GM21723 (cell line): ENCODE measurements around the gene TBX21.

Experiments used
- ATAC-seq: cut with Tn5 transposase; IDR thresholded peaks from one replicate; pipeline ENCODE4 v1.9.1; 2021; ENCODE audit warnings: mild to moderate bottlenecking, moderate library complexity; ENCODE audit not compliant: unreplicated experiment

TBX21 gene

DNA sequence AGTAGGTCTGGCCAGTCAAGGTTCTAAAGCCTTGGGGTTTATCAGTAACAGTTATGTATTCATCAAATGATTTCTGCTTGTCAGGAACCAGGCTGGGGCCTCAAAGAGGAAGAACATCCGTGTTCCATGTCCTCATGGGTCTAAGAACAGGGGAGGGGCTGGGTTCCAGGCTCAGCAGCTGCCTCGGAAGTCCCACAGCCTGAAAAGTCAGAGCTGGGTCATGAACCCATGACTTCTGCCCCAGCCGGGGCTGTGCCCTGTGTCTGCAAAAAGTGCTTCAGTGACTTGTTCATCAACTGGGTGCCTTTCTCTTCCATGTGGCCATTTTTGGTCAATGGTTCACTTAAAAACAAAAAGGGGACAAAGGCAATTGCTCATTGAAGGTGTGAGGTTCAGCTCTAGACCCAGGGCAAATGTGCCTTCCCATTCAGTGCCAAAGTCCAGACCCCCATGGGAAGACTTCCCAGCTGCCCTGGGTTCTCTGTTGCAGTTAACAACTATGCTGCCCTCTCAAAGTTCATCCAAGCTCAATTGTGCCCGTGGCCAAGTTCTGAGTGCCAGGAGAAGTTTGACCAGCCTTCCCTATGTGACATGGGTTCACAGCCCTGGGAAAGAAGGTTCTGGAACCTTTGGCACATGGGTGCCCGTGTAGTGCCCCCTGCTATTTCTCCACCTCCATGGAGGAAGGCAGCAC is 20.6 kb upstream of the TBX21 start:
- no peak for ATAC-seq

DNA sequence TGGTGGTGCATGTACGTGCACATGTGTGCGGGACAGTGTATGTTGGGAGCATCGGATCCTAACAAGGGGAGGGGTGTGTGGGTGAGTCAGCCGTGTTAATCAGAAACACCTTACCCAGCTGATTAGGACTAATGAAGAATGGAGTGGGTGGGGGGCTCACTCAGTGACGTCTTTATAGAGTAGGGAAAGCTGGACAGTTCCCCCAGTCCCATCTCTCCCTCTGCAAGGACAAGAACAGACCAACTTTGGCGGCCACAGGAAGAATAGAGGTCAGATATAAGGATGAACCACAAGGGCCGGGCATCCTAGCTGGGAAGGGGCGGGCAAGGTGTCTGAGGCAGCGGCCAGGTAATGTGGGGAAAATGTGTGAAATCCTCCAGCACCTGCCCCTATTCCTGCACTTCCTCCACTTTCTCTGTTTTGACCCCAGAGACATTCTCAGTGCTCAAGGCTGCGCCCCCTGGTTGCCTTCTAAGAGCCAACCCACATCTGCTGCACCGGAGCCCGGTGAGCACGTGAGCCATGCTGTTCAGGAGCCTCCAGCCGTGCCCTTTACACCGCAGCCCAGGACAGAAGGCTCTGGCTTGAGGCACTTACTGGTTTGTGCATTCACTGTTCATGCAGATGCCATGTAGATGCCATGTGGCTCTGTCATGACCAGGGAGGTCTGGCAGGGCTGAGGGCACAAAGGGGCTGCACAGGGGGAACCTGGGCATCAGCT is 18.9 kb upstream of the TBX21 start:
- no peak for ATAC-seq

DNA sequence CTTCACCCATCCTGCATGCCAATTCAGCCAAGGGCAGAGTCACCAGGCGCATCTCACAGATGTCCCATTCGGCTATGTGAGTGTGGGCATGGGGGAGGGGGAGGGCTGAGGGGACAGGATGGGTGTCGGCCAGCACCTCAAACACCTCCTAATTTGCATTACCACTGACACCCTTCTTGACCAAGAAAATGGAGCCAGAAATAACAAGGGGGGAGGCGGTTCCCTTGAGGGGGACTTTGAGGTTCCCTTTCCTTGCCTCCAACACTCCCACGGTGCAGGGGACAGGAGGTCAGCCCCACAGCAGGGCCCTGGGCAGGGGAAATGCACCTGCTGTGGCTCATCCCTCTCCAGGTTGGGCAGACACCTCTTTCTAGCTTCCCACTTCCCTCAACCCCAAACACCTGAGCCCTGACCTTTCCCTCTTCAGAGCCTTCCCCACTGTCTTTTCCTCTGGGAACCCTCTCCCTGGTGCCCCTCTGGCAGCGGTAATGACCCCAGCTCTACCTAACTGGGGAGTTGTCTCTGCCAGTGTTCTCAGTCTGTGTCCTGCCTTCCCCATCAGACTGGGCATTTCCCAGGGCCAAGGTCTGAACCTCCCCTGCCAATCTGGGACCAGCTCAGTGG is 18.2 kb upstream of the TBX21 start:
- ATAC-seq = no peak

DNA sequence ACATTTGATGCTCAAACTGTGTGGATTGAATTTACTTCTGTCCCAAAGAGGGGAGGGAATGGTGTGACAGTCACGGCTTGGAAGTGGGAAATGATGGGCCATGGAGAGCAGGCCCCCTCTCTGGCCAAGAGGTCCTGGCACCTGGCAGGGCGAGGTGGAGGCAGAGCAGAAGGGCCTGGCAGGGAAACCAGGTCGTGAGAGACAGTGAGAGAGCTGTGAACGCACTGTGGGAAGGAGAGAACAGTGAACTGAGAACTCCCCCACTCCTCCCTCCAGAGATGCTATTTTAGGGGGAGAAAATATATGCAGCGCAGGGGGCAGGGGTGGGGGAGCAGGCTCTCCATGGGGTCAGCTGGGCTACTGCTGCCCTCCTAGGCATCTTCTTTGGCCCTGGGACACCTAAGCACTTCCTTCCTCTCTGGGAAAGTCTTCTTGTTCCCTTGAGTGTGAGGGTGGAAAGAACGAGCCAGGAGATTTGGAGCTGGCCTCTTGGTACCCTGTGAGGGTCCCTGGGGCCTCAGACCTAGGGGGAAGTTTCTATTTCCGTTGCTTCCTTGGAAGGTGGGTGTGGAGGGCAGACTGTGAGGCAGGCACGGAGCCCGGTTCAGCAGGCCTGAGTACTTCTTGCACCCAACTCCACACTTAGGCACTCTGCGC is 17.2 kb upstream of the TBX21 start:
- no peak for ATAC-seq

DNA sequence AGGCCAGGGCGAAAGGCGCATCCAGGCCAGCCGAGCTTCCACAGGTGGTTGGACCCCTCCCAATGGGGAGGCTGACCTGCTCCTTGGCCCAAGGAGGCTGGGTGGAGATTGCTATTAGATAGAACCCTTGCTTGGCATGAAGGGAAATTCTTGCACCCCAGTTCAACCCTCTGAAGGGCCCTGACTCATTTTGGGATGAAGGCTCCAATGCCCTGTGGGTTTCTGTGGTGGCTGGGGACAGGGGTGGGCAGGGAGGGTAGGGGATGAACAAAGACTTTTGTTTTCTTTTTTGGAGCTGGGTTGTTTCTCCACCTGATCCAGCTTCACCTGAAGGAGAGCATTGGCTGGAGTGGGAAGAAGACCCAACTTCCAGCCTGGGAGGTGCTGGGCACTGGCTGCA is 16.7 kb upstream of the TBX21 start:
- no peak for ATAC-seq

DNA sequence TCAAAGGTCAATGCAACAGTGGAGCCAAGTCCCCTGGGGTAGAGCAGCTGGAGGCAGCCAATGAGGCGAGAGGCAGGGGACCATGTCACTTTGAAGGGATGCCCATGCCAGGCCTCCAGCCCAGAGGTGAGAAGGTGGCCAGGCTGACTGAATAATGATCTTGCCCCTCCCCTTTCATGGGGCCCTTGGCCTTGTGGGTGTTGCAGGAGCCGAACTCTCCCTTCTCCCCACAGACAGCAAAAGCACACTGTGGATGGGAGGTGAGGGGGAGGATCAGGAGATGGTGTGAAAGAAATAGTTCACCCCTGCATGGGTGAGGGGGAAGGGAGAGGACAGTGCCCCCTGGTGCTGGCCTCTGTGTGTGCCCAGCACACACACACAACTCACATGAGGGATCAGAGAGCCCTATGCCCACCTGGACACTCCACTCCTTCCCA is 15.8 kb upstream of the TBX21 start:
- no peak for ATAC-seq

DNA sequence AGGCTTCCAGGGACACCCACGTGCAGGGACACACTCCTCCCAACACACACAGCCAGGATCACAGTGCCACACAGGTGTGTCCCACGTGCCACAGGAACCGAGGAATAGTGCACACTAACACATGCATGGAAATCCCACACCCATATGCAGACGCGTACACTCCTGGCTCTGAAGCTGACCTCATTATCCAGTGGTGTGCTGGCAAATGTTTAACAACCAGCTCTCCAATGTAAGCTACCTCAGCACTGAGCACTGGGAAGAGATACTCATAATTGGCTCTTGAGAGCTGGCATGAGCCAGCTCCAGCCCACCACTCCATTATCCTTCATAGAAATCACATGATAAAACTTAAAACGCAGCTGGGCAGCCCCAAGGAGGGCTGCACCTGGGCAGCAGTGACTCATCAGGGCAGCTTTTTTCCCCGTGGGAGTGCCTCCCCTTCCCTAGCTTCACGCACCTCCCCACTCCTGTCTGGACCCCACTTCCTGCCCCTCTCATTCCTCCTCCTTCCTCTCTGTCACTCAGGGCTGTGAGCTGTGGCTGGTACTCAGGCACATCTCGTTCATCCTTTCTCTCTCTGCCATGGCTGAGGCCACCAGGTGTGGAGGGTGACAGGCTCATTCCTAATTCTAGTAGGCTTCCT is 14.9 kb upstream of the TBX21 start:
- no peak for ATAC-seq

DNA sequence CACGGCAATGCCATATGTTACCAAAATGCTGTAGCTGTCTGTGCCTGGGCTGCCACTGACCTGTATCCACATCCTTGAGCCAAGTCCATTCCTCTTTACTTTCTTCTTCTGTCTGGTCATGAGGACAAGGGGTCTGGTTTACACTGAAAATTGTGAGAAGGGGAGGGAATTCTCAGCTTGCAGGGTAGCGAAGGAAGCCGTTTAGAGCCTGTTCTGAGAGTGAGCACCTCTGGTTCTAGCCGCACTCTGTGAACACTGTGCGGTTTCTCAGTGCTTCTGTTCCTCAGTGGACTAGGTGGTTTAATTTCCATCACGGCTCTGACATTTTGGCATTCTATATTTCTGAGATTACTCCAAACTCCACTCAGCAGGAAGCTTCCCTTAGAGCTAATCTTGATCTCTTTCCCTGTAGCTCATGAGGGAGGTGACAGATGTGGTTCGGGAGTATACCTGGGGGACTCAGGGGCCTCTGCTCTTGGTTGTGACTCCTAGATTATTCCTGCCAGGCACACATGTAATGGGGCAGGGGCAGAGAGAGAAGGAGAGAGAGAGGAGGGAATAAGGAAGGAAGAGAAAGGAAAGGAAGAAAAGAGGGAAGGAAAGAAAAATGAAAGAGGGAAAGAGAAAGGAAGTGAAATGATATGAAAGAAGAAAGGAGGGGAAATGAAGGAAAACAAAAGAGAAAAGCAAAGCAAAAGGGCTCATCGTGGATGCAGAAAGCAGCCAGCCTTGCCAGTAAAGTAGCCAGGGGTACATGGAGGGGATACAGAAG is 14.2 kb upstream of the TBX21 start:
- no peak for ATAC-seq

DNA sequence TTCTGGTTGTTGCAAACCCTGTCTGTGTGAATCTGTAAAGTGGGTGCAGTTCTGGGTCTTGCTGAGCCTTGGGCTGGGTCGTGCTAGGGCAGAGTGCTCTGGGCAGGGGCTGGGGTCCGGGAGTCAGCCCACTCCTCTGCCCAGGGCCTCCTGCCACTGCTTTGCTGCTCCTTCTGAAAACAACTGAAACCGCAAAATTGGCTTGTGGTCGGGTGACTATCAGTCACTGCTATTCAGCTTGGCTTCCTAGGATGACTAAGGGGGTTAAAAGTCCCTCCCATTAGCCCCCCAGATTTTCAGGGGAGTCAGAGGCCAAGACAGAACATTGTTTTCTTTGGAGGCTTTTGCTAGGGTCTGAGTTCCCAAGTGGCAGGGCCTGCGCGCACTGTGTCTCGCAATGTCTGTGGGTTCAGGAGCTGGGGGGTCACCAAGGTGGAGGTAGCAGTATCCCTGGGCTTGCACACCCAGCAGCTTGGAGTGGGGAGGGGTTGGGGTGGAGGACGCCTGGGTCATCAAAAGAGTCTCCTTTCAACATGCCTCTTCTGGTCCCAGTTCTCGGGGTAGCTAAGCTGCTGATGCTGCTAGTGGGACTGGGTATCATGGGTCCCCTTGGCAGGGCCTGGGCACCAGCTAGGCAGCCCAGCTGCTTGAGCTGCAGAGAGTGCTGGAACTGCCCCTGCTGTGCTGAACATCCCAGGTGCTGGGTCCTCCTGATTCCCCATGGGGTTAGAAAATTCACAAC is 13.5 kb upstream of the TBX21 start:
- no peak for ATAC-seq

DNA sequence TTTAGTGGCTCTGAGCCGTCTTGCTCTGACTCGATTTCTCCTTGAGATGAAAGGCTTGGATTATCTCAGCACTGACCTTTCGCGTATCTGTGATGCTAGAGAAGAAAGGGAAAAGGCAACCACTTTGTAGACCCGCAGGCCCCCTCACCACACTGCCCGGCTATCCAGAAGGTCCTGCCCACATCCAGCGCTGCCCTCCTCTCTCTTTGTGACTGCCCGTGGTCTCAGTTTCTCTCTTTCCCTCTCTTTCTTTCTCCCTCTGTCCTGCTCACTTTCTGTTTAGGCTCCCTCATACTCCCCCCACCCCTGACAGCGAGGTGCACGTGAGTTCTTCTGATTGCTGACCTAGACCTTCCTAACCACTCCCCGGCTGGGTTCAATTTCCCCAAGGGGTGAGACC is 12.8 kb upstream of the TBX21 start:
- ATAC-seq = no peak

DNA sequence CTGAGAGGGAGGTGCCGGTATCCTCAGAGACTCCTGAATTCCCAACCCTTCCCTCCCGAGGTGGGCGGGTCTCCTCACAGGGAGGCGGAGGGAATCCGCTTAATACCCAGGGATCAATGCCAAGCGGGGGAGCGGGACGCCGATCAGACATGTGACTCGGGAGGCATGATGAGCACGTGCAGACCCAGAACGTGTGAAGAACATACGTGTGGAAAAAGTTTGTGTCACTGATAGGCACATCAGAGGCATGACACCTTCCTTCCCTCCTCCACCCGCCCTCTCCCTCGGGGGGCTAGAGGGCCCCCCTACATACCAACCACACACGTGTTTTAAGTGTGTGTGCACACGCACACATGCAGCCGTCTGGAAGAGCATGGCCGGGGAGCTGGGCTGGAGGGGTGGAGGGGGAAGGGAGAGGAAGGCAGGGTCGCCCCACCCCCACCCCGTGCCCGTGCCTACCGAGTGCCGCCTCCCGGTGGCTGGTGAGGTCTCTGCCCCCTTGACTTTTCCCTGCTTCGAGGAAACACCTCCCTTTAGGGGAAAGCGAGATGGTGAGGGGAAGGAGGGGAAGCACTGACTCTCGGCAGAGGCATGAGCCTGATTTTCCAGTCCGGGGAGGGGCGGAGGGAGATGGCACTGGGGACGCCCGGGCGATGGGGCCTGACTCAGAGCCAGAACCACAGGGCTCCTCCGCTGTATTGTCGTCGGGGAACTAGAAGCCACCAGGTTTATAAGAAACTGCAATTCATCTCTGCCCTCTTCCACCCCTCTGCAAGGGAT is 12.1 kb upstream of the TBX21 start:
- ATAC-seq = no peak

DNA sequence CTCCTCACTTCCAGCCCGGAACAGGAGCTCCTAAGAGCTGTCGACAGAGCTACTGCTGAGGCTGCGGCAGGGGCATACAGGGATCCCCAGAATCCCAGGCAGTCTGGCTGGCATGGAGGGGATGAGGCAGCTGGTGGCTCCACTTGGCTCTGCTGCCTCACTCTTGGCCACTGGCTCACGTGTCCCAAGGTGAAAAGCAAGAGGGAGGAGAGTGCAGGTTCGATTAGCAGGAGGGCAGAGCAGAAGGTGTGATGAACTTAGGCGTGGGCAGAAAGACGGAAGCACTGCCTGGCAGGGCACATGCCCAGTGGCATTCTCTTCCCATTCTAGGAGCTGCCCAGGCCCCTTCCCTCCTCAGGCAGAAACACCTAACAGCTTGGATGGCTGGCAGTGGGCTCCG is 11.3 kb upstream of the TBX21 start:
- no peak for ATAC-seq

DNA sequence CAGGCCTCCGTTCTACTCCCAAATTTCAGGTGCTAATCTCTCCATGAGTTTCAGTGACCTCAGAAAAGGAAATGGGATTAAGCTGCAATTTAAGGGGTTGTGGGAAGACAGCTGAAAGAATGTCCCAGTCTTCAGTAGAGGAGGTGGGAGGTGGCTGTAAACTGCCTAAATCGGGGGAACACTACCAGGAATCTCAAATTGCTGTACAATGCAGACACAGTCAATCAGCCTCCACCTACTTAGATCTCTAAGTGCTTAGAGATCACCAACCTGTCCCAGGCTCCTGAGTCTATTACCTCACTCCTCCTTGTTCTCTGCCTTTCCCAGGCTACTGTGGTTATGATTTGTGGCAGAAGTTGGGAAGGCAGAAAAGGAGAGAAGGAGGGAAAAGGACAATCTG is 8.3 kb upstream of the TBX21 start:
- no peak for ATAC-seq

DNA sequence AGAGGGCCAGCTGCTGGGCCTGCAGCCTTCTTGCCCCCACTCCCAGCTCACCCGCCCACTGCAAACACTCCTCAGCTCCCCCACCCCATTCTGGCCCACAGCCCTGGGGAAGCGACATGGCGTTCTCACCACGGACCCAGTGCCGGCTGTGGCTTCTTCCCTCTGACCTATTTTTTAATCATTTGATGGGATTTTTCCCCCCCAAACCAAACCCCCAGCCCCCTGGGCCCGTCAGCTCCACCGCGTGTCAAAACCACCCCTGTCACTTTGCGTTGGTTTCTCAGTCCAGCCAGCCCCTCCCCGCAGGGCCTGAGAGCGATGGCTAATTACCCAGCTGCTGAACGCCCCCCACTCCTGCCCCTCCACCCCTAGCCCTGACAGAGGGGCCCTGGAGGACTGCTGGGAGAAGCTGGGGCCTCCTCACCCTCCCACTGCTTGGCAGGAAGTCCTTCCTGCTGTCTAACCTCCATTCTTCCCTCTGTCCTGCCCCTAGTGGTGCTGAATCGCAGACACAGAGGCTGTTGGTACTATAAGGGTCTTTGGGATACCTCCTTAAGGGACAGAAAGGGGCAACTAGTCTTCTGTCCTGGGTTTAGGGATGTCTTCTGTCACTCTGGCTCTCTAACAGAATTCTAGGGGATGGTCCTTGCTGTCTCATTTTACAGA is 7.5 kb upstream of the TBX21 start:
- no peak for ATAC-seq

DNA sequence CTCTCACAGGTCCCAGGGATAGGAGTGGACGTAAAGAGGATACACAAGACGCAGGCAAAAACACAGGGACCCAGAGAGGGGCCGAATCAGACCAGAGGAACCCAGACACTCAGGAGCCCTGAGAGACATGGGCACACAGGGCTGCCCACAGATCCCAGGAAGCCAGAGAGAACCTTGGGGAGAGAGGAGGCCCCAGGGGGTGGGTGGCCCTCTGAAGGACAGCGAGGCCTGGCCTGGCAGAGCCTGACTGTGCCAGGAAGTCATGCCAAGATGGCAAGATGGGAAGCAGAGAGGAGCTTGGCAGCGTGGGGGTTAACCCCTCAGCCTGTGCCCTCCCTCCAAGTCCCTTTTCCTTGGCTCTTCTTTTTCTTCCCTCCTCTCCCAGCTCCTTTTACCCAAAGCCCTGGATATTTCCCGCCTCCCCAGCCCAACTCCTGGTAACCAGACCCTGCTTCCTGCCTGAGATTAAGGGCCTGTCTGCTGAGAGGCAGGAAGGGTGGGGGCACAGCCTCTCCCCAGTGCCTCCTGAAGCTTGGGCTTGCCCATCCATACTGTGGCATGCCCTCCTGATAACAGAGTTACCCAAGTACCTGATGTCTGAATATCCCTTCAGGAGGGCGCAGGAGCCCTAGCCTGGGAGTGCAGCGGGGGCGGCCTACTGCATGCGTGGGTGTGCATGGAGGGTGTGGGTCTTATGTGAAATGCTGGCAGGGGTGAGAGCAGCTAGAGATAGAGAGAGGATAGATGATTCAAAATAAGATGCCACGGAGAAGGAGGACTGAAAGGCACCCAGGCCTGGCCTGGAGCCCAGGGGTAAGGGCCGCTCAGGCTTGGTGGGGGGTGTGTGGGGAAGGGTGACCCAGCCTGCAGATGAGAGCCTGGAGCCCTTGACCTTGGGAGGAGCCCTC is 6.0 kb upstream of the TBX21 start:
- no peak for ATAC-seq

DNA sequence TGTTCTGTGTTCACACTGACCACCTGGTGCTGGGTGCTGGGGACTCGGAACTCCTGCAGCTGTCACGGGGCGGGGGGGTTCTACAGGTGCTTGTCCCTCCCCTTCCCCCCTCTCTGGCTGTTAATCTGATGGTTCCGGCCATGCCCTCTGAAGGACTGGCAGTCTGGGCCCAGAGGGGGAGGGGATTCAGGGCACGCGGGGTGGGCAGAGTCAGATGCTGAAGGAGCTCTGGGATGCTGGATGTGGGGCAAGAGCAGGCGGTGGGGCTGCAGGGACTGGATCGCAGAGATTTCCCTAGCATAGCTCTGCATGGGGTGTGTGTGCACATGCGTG is 5.4 kb upstream of the TBX21 start:
- ATAC-seq = no peak

DNA sequence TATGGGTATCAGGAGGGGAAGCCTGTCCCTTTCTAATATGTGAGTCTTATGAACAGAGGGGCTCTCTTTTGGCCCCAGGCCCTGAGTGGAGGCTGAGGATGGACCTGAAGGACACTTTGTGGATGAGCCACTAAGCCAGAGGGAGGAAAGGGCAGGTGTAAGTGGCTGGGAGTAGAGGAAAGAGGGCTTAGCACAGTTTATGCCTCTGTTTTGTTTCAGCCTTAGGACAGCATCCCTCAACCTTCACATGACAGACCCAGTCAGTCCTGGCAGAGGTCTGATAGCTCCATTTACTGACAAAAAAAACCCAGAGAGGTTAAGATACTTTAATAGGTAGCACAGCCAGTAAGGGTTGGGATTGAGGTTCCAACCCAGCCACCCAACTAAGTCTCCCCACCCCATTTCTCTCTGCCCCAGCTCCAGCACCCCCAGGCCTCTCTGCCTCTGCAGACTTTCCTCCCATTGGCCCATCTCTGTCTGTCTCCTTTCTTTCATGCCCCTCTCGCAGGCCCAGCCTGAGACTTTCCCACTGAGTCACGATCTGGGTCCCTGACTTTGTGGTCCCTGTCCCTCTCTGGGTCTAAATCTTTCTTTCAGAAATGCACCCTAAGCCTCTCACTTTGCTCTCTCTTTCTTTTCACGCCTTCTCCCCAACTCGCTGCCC is 4.7 kb upstream of the TBX21 start:
- no peak for ATAC-seq
